ENCODE measurements around the gene PRR5L.

DNA sequence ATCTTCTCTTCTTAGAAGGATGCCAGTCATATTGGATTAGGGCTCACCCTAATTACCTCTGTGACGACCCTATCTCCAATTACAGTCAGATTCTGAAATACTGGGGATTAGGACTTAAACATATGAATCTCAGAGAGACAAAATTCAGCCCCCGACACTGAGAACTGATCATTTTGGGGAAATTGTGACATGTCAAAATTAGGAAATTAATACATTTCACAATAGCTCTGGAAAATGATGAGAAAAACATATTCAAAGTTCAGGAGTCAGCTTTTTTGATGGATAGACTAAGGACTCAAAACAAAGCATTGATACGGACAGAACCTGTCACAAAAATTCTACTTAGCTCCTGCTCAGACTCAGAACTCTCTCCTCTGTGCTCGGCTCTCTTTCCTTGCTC is 47.7 kb upstream of the PRR5L start:
- TF ChIP-seq YY1 (IDR thresholded peaks at IDR 0.05; ENCODE audit: insufficient read depth, insufficient read length) (no peak), ZNF274 (IDR thresholded peaks at IDR 0.05; ENCODE audit: low read depth, low read length) (no peak)

All from NT2/D1 (cell line).